ENCODE results near the gene CREB5. TPM values are rescaled to one million over a fixed set of nuclear protein-coding genes. Genes with fewer than 3 reads are reported as not detected.

The CREB5 gene
- total and polyA plus RNA-seq, 2 donors (not counting 3 experiments of a cell fraction or from before 2014, with no cell fraction given), result 19.6 to 28.4 TPM

DNA sequence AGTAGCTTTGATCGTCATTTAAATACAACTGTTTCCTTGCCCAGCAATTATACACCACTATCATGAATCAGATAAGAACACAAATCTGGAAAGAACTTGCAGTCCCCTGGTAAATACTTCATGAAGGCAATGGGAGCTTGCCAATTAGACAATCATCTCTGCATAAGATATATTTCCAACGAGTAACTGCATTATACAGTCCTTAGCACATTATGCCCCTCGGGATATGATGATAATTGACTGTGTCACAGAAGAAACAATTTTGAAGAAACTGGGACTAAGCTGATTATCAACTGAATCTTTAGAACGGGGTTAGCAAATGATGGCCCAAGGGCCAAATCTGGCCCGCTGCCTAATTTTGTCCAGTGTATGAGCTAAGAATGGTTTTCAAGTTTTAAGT is 390.1 kb downstream of the CREB5 start:
- no peak overlapping the region for H3K9ac ChIP-seq (replicated peaks; ENCODE audit: extremely low read depth, insufficient read depth, low read length)
- H2AFZ ChIP-seq (ENCODE audit: low read depth, low read length), result no peak overlapping the region
- dilution Hi-C loops (cut with MboI; ENCODE audit: extremely low pct_ligation_motif_present, low sequenced_read_pairs), result no loop called here
- intact Hi-C loops (cut with micrococcal nuclease), result no loop called here
- ChIA-PET POLR2A (no interaction called here), CTCF (interaction anchor here (1.0 to 1.3 kb wide), 3 partner anchors 11 to 37 kb away, joined by 3 read pairs; no protein-coding TSS in a partner anchor)
- DNase-seq (ENCODE audit: low read depth, low spot score), result no peak
- FAIRE-seq, result no peak
- peaks cover 0 to 4% of the 10 kb centered on the region in 2 experiments for H3K36me3 ChIP-seq (ENCODE audit: control insufficient read depth in 2 of 2, extremely low read depth in 1 of 2, insufficient read depth in 2 of 2, low read length in 2 of 2)
- H3K27ac ChIP-seq (ENCODE audit: insufficient read depth, low read depth, low read length), result no peak overlapping the region
- H3K4me3 ChIP-seq (replicated peaks in 1 of 3; ENCODE audit: insufficient read depth in 1 of 3, low read depth in 1 of 3, low read length in 3 of 3), result no peak overlapping the region
- H3K4me2 ChIP-seq (ENCODE audit: insufficient read depth, low read length), result no peak overlapping the region
- H3K4me1 ChIP-seq (ENCODE audit: control insufficient read depth, extremely low read depth, insufficient read depth, low read length), result no peaks in the 10 kb centered on the region
- no peaks in the 10 kb centered on the region for H4K20me1 ChIP-seq (replicated peaks; ENCODE audit: control insufficient read depth, extremely low read depth, insufficient read depth, low read length)
- no peaks in the 10 kb centered on the region for H3K9me3 ChIP-seq (replicated peaks; ENCODE audit: control insufficient read depth, insufficient read depth, low read length)
- no peaks in the 10 kb centered on the region for H3K27me3 ChIP-seq (ENCODE audit: control insufficient read depth in 2 of 2, insufficient read depth in 2 of 2, low read length in 2 of 2)
- no peaks in the 10 kb centered on the region for H3K79me2 ChIP-seq (ENCODE audit: control insufficient read depth, insufficient read depth, low read length)
- BruUV-seq (replicated peaks), result no TSS peak
- no peaks in the 10 kb centered on the region for H3K9me1 ChIP-seq (replicated peaks; ENCODE audit: control insufficient read depth, extremely low read depth, insufficient read depth, low read length)
- TF ChIP-seq, protein P1, sequence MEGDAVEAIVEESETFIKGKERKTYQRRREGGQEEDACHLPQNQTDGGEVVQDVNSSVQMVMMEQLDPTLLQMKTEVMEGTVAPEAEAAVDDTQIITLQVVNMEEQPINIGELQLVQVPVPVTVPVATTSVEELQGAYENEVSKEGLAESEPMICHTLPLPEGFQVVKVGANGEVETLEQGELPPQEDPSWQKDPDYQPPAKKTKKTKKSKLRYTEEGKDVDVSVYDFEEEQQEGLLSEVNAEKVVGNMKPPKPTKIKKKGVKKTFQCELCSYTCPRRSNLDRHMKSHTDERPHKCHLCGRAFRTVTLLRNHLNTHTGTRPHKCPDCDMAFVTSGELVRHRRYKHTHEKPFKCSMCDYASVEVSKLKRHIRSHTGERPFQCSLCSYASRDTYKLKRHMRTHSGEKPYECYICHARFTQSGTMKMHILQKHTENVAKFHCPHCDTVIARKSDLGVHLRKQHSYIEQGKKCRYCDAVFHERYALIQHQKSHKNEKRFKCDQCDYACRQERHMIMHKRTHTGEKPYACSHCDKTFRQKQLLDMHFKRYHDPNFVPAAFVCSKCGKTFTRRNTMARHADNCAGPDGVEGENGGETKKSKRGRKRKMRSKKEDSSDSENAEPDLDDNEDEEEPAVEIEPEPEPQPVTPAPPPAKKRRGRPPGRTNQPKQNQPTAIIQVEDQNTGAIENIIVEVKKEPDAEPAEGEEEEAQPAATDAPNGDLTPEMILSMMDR (IDR thresholded peaks at IDR 0.05; ENCODE audit: extremely low read depth in 1 of 2, insufficient read depth in 1 of 2, low read depth in 1 of 2, low read length in 2 of 2), result no peak
- TF ChIP-seq MYC (IDR thresholded peaks at IDR 0.05; ENCODE audit: low read depth, low read length) (no peak), JUN (IDR thresholded peaks at IDR 0.05; ENCODE audit: borderline replicate concordance, insufficient read depth, insufficient read length, low read depth) (no peak), POLR2AphosphoS5 (IDR thresholded peaks at IDR 0.05; ENCODE audit: insufficient read depth, low read depth, low read length) (no peak), EZH2 (IDR thresholded peaks at IDR 0.05; ENCODE audit: borderline replicate concordance, low read depth, low read length, severe bottlenecking) (no peak), MAX (IDR thresholded peaks at IDR 0.05; ENCODE audit: insufficient read depth, insufficient read length) (no peak), FOS (IDR thresholded peaks at IDR 0.05; ENCODE audit: borderline replicate concordance, insufficient read depth, low read length) (no peak), GATA2 (IDR thresholded peaks at IDR 0.05; ENCODE audit: insufficient read depth, insufficient read length, low read depth, low read length) (no peak), POLR2A (IDR thresholded peaks at IDR 0.05; ENCODE audit: low read depth, low read length) (no peak)

All from endothelial cell of umbilical vein (primary cell).